ENCODE measurements around the gene AKAP1. TPM values are rescaled to one million over a fixed set of nuclear protein-coding genes. Genes with fewer than 3 reads are reported as not detected.

AKAP1 gene
- total RNA-seq, 4 donors from 2014 or later: 22.6 to 51.9 (median 33.3) TPM

- no peaks in the 10 kb centered on the region for H3K27me3 ChIP-seq
- TF ChIP-seq POLR2A (IDR thresholded peaks at IDR 0.05) (no peak), CTCF (IDR thresholded peaks at IDR 0.05) (no peak)
- DNase-seq: no peak
- WGBS, 2 donors: 8 to 21% methylated on average over 4 to 8 of the region's 9 CpGs
- no peaks in the 10 kb centered on the region for H3K9me3 ChIP-seq
- H3K27ac ChIP-seq: peak overlapping the region in 2 of 4 donors; percentile 13 to 32
- no peaks in the 10 kb centered on the region for H3K36me3 ChIP-seq
- peaks cover 0 to 6% (median 0%) of the 10 kb centered on the region in 3 donors for H3K4me1 ChIP-seq
- H3K4me3 ChIP-seq: no peak overlapping the region
- intact Hi-C loops (cut with DNase I): no loop called here
Observed at GRCh38 chr17:57166803-57167202, 81.8 kb downstream of the AKAP1 start.

- WGBS, 2 donors: 51 to 69% methylated on average over 2 of the region's 2 CpGs
- intact Hi-C loops (cut with DNase I): no loop called here
- TF ChIP-seq CTCF (IDR thresholded peaks at IDR 0.05) (no peak), POLR2A (IDR thresholded peaks at IDR 0.05) (no peak)
- no peak overlapping the region for H3K4me3 ChIP-seq
- H3K27ac ChIP-seq: no peak overlapping the region
- no peaks in the 10 kb centered on the region for H3K9me3 ChIP-seq
- peaks cover 0 to 6% (median 0%) of the 10 kb centered on the region in 4 donors for H3K27me3 ChIP-seq
- no peak for DNase-seq
- H3K4me1 ChIP-seq: peaks cover 0 to 6% (median 0%) of the 10 kb centered on the region in 3 donors
- H3K36me3 ChIP-seq: no peaks in the 10 kb centered on the region
Observed at GRCh38 chr17:57168695-57169094, 83.6 kb downstream of the AKAP1 start.

- TF ChIP-seq POLR2A (IDR thresholded peaks at IDR 0.05) (no peak), CTCF (IDR thresholded peaks at IDR 0.05) (no peak)
- peaks cover 0 to 6% (median 0%) of the 10 kb centered on the region in 3 donors for H3K4me1 ChIP-seq
- H3K27ac ChIP-seq: no peak overlapping the region
- no peak overlapping the region for H3K4me3 ChIP-seq
- peaks cover 0 to 14% (median 0%) of the 10 kb centered on the region in 4 donors for H3K27me3 ChIP-seq
- no peaks in the 10 kb centered on the region for H3K36me3 ChIP-seq
- no peaks in the 10 kb centered on the region for H3K9me3 ChIP-seq
- 55 to 62% methylated on average over 4 of the region's 4 CpGs for WGBS, 2 donors
- no peak for DNase-seq
- intact Hi-C loops (cut with DNase I): no loop called here
Observed at GRCh38 chr17:57170866-57171265, 85.8 kb downstream of the AKAP1 start.

Other genes starting within 250 kb of the AKAP1 start
- 10 to 100 TPM; 25.4 to 38.6 (median 34.6) TPM for gene TRIM25, start 171.2 kb upstream of the AKAP1 start, total RNA-seq
- 10 to 100 TPM; 10.8 to 13.2 (median 11.4) TPM for gene COIL, start 124.2 kb upstream of the AKAP1 start, total RNA-seq
- gene SCPEP1, start 107.1 kb upstream of the AKAP1 start, total RNA-seq: 100 to 1,000 TPM in 1 of 4 donors, 10 to 100 TPM in 3; 53.0 to 129 (median 61.5) TPM
- 10 to 100 TPM; 15.9 to 22.9 (median 17.0) TPM for gene MSI2, start 171.3 kb downstream of the AKAP1 start, total RNA-seq